Activated naive CD4-positive, alpha-beta T cell treated with anti-CD3 and anti-CD28 coated beads, Interleukin-2, amount 50 U/mL, for 72 hours (primary cell): ENCODE results near the gene NADSYN1. TPM values are rescaled to one million over a fixed set of nuclear protein-coding genes. Genes with fewer than 3 reads are reported as not detected.

Source experiments
- ATAC-seq, 2 donors: fragments of 150-1000 bp; cut with Tn5 transposase; 2 replicates each; pipeline ENCODE4 v1.10.0; 2021; ENCODE audit warnings: mild to moderate bottlenecking in 2 of 2, moderate library complexity in 2 of 2
- DNase-seq, 2 donors: peaks; one replicate each; pipeline ENCODE4 v3.0.0; 2021 to 2022; ENCODE audit warnings: low spot score in 2 of 2
- H3K27ac Mint-ChIP-seq, 2 donors: one replicate each; pipeline ENCODE4 v1.8.0; 2022; ENCODE audit warnings: mild to moderate bottlenecking in 2 of 2, mixed read lengths in 2 of 2
- H3K36me3 Mint-ChIP-seq, 2 donors: one replicate each; pipeline ENCODE4 v1.8.0; 2022; ENCODE audit warnings: mixed read lengths in 2 of 2
- H3K9me3 Mint-ChIP-seq, 2 donors: one replicate each; pipeline ENCODE4 v1.8.0; 2022; ENCODE audit warnings: mixed read lengths in 2 of 2
- total RNA-seq, 2 donors: library from RNA; stranded (reverse); gene quantifications; one replicate each; pipeline ENCODE4 v1.2.3, GENCODE V29; 2022

NADSYN1 gene
- total RNA-seq, 2 donors from 2014 or later: 102 to 135 TPM

DNA sequence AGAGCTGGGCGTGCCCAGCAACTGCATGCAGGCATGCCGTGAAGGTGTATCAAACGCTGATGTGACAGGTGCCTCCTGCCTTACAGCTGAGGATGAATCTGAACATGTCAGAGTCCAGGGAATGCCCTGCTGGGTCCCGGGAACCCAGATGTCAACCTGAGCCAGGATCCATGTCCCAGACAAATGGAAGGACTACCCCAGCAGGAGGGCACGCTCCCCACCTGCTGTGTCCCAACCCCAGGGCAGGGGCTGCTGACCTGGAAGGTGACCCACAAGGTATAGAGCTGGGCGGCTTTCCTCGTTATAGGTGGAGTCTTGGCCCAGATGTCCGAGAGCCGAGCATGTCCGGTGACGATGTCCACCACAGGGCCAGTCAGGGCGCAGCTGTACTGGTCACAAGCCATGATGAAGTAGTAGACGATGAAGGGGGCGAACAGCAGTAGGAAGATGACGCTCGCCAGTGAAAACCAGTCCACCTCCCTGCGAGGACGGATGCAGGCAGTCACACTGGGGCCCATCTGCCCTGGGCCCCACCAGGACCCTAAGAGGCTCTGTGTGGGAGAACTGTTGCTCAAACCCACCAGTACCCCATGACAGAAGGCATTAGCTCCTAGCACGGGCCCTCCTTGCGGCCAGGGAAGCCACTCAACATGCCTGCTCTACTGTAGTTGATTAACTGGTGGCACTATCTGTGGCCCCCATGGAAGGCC, 9.1 kb upstream of the NADSYN1 start:
- DNase-seq (no peak), ATAC-seq (no peak)
- H3K36me3 Mint-ChIP-seq: peaks cover 38 to 42% of the 10 kb centered on the region in 2 donors
- H3K9me3 Mint-ChIP-seq: no peaks in the 10 kb centered on the region
- H3K27ac Mint-ChIP-seq: no peak overlapping the region

DNA sequence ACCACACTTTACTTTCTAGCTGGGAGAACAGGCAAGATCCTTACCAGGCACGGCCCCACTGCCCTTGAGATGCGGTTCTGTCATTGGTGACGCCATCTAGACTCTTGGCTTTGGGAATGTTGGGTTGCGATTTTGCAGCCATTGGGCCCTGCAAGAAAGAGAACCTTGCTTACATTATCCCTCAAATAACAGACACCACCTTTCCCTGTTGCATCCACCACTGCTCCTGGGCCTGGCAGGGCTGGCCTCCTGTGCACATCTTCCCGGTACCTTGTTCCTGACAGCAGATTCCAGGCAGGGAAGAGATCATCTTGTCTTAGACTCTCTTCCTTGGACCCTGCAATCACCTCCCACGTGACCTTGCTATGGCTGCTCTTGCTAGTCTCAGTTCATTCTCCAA, 8.2 kb upstream of the NADSYN1 start:
- DNase-seq: no peak
- no peak overlapping the region for H3K27ac Mint-ChIP-seq
- no peaks in the 10 kb centered on the region for H3K9me3 Mint-ChIP-seq
- H3K36me3 Mint-ChIP-seq: peaks cover 42% of the 10 kb centered on the region in 2 donors
- no peak for ATAC-seq

DNA sequence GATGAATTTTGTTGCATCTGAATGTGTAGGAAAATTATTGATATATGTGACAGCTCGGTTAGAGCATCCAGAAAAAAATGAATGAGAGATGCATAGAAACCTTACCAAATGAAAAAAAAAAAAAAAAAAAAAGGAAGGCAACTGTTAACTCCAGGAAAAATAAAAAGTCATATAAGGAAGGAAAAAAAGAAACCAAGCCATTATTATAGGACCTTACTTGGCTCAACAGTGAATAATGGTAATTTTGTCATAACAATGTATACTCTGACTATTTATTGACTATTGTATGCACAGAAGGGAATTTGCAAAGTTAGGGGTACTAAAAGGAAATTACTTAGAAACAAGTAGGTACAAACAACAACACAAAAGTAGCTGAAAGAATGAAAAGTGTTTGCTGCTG, 6.9 kb upstream of the NADSYN1 start:
- peaks cover 38 to 39% of the 10 kb centered on the region in 2 donors for H3K36me3 Mint-ChIP-seq
- DNase-seq: no peak
- H3K27ac Mint-ChIP-seq: peak overlapping the region in 1 of 2 donors; percentile 31
- no peak for ATAC-seq
- H3K9me3 Mint-ChIP-seq: no peaks in the 10 kb centered on the region

DNA sequence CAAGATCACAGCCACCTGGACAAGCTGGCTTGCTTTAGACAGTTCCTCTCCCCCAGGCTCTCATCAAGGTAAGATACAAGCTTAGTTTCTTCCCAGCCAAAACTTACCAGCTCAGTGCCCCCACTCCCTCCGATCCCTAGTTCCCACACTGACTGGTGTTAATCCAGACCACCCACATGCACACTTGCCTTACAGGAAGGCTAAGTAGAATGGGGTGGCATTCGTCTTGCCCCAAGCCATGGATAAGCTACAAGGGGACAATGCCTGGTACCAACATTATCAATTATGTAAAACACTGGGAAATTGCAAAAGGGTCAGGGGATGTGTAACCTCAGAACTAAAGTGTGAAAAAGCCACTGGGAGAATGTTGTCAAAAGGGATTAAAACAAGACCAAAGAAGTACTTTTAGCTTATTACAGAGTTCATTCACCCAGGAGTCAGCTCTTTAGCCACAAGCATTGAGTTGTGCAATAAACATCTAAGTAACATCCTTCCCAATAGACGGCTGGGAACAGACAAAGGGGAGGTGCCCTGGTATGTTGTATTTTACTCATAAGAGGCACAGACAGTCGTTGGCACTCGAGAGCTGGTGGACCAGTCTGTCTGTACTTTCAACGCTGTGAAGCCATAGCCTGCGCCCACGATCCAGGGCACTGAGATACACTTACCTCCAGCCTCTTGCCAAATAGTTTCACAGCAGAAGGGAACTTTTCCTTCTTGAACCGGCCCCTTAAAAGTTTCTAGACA, 5.9 kb upstream of the NADSYN1 start:
- H3K27ac Mint-ChIP-seq: peak overlapping the region; percentile 90 to 94
- no peak for ATAC-seq
- H3K9me3 Mint-ChIP-seq: no peaks in the 10 kb centered on the region
- H3K36me3 Mint-ChIP-seq: peaks cover 38% of the 10 kb centered on the region in 2 donors
- no peak for DNase-seq

DNA sequence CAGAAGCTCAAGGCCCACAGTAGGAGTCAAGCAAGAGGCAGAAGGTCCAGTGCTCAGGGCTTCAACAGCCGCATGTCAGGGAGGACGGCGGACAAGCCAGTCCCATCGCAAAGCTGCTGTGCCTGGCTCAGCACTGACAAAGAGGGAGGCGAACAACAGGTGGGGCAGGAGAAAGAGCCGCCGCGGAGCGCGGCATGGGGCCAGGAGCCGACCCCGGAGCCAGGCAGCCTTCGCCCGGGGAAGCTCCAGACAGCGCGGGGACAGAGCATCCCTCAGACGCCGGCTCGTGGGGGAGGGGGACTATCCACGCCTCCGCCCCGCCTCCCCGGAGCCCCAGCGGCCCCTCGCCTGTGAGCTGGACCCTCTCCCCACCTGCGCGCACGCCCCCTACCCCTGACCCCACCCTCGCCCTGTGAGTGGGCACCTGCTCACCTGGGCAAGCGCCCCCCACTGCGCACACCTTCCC, 5.2 kb upstream of the NADSYN1 start:
- DNase-seq (peak in 1 of 2 donors; percentile 35), ATAC-seq (peak; percentile 12 to 33)
- H3K36me3 Mint-ChIP-seq: peaks cover 35 to 38% of the 10 kb centered on the region in 2 donors
- H3K27ac Mint-ChIP-seq: peak overlapping the region; percentile 90 to 94
- H3K9me3 Mint-ChIP-seq: no peaks in the 10 kb centered on the region

DNA sequence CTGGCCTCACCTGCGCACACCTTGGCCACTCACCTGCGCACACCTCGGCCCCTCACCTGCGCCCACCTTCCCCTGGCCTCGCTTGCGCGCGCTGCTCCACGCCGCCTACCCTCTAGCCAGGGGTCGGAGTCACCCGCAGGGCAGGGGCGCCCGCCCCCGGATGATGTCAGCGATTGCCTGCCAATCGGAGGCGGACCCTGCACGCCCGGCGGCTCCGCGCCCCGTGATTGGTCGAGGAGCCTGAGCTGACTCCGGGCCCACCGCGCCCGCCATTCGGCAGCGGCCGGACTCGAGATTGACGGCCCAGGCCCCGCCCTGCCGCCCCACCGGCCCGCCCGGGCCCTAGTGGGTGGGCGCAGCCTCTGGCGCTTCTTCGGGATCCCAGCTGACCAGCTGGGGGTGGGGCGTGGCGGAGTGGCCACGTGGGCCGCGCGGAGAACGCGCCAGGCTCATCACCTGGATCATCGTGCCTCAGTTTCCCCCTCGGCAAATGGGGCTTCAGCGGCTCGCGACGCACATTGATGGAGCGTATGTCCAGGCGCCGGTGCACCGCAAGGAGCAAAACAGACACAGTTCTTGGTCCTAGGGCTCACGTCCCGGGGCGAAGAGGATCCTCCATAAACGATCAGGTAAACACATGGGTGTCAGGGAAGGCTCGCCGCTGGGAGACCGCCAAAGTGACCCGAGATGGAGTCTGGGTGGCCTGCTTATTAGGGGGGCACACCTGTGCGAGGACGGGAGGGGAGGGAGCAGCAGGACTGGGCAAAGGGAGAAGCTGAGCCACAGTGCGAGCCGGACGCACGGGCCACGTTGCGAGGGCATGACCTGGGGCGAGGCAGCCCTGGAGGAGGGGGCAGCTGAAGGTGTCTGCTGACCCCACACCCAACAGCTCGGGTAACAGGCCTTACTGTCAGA, 4.5 kb upstream of the NADSYN1 start, which contains the start of gene DHCR7:
DHCR7 (minus strand) TSS at position 137 of the 915 bp plus-strand sequence. CDS start 3,441 bp downstream, outside the sequence.
- Mint-ChIP-seq H3K36me3 (peaks cover 36 to 43% of the 10 kb centered on the region in 2 donors), H3K27ac (peak within 1 kb of the TSS; percentile 90 to 94), H3K9me3 (no peaks in the 10 kb centered on the region)
- ATAC-seq: peak; percentile 88 to 89
- DNase-seq: peak; percentile 96 to 98

DNA sequence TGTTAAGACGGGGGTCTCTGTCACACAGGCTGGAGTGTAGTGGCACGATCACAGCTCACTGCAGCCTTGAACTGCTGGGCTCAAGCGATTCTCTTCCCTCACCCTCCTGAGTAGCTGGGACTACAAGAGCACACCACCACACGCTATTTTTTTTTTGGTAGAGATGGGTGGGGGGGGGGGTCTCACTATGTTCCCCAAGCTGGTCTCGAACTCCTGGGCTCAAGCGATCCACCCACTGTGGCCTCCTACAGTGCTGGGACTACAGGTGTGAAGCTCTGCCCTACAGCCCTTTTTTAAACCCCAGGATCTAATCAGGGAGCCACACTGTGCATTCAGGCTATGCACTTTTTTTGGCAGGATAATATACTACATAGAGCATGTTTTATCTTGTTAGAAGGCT, 3.4 kb upstream of the NADSYN1 start:
- Mint-ChIP-seq H3K27ac (peak overlapping the region; percentile 81 to 94), H3K9me3 (no peaks in the 10 kb centered on the region), H3K36me3 (peaks cover 39 to 47% of the 10 kb centered on the region in 2 donors)
- no peak for ATAC-seq
- no peak for DNase-seq

DNA sequence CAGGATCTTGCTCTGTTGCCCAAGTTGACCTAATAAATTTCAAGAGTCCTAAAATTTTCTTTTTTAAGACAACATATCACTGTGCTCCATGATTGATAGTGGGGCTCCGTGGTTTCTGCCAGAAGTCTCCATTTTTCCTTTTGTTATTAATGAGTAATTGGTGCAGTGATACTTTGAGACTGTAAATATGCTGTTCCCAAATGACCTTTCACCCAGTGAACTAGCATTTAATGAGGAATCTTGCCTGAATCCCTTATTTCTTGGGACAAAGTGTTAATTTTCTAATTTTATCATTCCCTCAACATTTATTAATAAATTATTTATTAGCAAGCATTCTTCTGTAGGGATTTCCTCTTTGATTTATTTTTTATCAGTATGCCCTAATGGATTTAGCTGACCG, 2.5 kb upstream of the NADSYN1 start:
- ATAC-seq: no peak
- DNase-seq: no peak
- no peaks in the 10 kb centered on the region for H3K9me3 Mint-ChIP-seq
- peaks cover 30 to 45% of the 10 kb centered on the region in 2 donors for H3K36me3 Mint-ChIP-seq
- peak overlapping the region in 1 of 2 donors; percentile 30 for H3K27ac Mint-ChIP-seq

DNA sequence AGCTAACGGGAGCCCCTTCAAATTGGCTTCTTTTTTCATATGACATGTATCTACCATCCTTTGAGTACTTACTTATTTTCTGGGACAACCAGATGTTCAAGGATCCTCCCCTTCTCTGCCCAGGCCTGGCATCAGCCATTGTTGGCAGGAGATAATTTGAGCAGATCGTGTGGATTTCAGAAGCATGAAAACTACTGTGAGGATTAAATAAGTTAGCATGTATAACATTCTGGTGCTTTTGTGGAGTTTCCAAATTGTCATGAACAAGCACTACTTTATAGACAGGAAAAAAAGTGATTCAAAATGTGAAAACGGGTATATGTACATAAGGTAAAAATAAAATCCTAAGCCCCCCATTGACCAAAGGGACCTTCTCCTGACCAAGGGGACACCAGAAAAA, 2.1 kb upstream of the NADSYN1 start:
- DNase-seq (no peak), ATAC-seq (no peak)
- peaks cover 29 to 43% of the 10 kb centered on the region in 2 donors for H3K36me3 Mint-ChIP-seq
- no peaks in the 10 kb centered on the region for H3K9me3 Mint-ChIP-seq
- peak overlapping the region in 1 of 2 donors; percentile 30 for H3K27ac Mint-ChIP-seq

DNA sequence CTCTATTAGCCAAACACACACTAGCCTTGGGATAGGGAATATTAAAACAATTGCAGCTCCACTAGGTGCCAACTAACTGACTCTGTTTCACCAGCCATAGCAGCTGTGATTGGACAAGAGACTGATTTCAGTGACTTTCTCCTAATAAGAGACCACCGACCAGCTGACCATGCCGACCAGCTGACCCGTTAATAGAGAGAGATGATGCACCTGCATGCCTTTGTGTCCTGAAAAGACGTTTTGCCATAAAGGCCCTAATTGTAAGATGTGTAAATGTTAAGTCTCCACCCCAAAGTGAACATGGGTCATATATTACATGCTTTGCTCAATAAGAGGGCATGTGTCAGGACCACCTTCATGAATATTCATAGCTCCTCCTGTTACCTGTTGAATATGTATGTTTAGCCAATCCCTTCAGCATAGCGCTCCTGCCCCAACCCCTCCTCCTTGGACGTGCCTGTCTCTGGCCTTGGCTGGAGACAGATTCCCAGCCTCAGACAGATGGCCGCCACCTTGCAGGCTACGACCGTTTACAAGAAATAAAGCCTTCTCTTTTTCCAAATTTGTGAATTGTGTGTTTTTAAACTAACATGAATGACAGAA, 1.3 kb upstream of the NADSYN1 start:
- DNase-seq (no peak), ATAC-seq (no peak)
- H3K9me3 Mint-ChIP-seq: no peaks in the 10 kb centered on the region
- H3K36me3 Mint-ChIP-seq: peaks cover 28 to 43% of the 10 kb centered on the region in 2 donors
- peak overlapping the region; percentile 86 to 92 for H3K27ac Mint-ChIP-seq

DNA sequence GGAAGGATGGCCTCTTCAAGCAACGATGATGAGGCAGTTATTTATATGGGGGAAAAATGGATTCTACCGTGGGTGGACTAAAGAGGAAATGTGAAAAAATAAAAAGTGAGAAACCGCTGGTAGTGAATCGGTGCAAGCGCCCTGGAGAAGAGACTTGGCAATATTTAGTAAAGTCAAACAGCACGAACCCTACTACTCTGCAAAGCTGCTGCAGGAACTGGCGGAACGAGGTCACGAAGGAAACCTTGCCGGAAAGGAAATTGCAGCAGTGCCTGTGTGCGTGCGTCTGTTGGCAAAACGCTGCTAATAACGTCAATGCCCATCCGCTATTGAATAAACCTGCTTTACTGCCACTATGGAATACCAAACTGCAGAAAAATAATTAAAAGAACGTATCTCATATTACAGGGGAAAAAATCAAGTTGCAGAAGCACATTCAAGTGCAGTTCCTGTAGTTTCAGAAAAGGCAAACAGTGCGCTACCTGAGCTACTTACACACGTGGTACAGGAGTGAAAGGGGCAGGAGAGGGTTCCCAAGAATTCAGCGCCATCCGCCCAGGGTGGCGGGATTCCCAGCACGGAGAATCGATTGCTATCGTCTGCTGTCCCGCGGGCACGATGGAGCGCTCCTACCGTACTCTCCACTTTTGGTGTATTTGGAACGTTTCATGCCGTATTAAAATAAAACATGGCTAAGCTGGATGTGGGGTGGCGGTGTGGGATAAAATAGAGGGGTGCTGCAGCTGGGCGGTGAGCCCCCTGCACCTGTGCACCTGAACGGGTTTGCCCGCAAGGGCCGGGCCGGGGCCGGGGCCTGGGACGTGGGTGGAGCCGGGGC, 585 bp upstream of the NADSYN1 start:
- ATAC-seq (no peak), DNase-seq (peak in 1 of 2 donors; percentile 31)
- Mint-ChIP-seq H3K9me3 (no peaks in the 10 kb centered on the region), H3K27ac (peak overlapping the region; percentile 86 to 92), H3K36me3 (peaks cover 21 to 41% of the 10 kb centered on the region in 2 donors)

DNA sequence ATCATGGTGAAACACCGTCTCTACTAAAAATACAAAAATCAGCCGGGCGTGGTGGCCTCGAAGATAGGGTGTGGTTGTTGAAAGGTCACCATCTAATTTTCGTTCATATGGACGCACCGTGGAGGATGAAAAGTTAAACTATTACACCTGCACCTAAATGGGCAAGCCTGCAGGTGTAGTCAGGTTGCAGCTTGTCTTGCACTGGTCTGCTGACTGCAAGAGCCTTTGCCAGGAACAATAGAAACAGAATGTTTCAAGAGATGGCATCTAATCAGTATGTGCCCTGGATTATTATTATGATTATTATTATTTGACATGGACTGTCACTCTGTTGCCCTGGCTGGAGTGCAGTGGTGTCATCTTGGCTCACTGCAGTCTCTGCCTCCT, 908 bp downstream of the NADSYN1 start:
- ATAC-seq: no peak
- Mint-ChIP-seq H3K9me3 (no peaks in the 10 kb centered on the region), H3K36me3 (peaks cover 17 to 32% of the 10 kb centered on the region in 2 donors), H3K27ac (peak overlapping the region; percentile 60 to 86)
- no peak for DNase-seq

DNA sequence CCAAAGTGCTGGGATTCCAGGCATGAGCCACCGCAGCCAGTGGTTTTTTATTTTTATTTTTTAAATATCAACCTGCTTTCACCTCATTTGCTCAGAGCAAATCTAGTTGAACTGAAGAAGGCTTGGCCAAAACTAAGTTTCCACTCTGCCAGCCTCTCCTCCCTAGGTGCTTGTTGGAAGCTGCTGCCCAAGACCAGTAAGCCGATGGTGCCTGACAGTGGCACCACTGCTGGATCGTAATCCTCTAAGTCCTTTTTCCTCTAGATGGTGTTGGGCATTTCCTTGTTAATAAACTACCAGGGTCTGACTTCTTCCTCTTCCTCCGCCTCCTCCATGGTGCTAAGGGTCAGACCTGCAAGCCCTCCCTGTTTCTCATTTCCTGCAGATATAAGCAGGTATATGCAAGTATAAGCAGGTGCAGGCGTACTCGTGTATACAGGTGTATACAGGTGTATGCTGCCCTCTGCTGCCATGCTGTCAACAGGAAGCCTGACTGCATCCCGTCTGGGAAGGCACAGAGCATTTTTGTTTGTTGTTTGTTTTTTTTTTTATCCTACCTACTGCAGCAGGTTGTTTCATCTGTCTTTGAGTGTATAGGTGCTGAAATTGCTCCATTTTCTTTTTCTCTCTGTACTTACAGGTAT, 1.6 kb downstream of the NADSYN1 start:
- peaks cover 19 to 28% of the 10 kb centered on the region in 2 donors for H3K36me3 Mint-ChIP-seq
- no peak for ATAC-seq

DNA sequence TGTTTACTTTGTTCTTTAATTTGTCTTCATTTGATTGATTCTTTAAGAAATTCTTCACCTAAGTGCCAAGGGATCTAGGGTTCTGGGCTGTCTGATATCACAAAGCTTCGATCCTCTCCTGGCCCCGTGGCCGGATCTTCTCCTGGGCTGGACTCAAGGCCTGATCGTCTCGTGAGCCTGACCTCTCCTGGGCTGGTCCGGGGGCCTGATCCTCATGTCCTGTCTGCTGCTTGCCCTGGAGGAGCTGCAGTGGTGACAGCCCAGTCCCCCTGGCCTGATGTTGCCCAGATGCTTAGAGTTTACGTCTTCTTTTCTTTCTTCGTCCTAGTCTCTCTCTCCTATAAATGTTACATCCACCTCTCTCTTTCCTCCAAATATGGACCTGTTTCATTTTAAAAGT, 3.3 kb downstream of the NADSYN1 start:
- Mint-ChIP-seq H3K36me3 (peaks cover 31 to 39% of the 10 kb centered on the region in 2 donors), H3K27ac (no peak overlapping the region), H3K9me3 (no peaks in the 10 kb centered on the region)
- ATAC-seq (no peak), DNase-seq (no peak)

More for the DNA sequence above, 1.6 kb downstream of the NADSYN1 start:
- DNase-seq: no peak
- Mint-ChIP-seq H3K9me3 (no peaks in the 10 kb centered on the region), H3K27ac (peak overlapping the region; percentile 20 to 70)

DNA sequence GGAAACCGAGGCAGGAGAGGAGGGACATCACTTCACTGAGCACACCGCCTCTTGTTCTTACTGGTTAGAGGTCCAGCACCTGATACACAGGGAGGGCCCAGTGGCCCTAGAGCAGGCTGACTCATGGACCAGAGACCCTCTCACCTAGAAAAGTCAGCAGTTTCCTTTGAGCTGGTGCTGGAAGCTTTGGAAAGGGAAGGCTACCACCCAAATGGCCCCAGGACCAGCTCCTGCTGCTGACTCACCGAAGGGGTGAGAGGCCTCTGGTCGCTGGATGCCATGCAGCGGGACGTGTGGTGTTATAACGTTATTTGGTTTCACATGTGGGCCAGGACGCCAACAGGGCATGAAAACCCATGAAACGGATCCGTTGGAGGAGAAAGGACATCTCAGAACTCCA, 3.8 kb downstream of the NADSYN1 start:
- H3K36me3 Mint-ChIP-seq: peaks cover 31 to 39% of the 10 kb centered on the region in 2 donors
- no peak for ATAC-seq

More for the DNA sequence above, 3.8 kb downstream of the NADSYN1 start:
- no peak for DNase-seq
- Mint-ChIP-seq H3K9me3 (no peaks in the 10 kb centered on the region), H3K27ac (no peak overlapping the region)
